Measurements from ENCODE around the gene YY2. TPM values are rescaled to one million over a fixed set of nuclear protein-coding genes. Genes with fewer than 3 reads are reported as not detected.
"Not testable (repeated sequence)": the region's sequence is repeated elsewhere in the genome, so short reads cannot be mapped to it uniquely, and the experiment has no call there.

The YY2 gene
- 0.57 TPM for total RNA-seq
- long read RNA-seq, result 0 reads

DNA sequence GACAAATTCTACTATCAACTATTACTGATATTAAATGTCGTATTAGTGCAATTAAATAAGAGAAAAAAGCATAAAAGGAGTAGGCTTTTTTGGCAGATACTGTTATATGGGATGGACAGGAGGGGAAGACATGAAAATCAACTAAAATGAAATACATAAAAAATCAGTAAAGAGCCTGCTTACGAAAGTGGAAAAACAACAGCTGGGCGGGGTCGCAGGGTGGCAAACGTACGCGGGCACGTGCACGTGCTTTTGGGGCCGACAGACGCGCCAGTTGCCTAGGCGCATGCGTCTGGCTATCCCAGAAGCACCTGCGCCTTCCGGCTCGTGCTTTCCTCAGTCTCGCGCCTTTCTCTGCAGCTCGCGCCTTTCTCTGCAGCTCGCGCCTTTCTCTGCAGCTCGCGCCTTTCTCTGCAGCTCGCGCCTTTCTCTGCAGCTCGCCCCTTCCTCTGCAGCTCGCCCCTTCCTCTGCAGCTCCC is at the start of gene YY2:
YY2 (plus strand) TSS at position 51 of the 479 bp plus-strand sequence. CDS start 498 bp downstream, outside the sequence.
- ATAC-seq (no peak), DNase-seq (no peak)
- intact Hi-C loops (cut with micrococcal nuclease), result no loop called here

GRCh38 chrX:21806691-21807090 is 49.1 kb upstream of the YY2 start:
- ATAC-seq (no peak), DNase-seq (no peak)
- intact Hi-C loops (cut with micrococcal nuclease), result no loop called here

- no peak for DNase-seq
- intact Hi-C loops (cut with micrococcal nuclease), result no loop called here
- ATAC-seq, result no peak
Observed at GRCh38 chrX:21811832-21812231, 44.0 kb upstream of the YY2 start.

DNA sequence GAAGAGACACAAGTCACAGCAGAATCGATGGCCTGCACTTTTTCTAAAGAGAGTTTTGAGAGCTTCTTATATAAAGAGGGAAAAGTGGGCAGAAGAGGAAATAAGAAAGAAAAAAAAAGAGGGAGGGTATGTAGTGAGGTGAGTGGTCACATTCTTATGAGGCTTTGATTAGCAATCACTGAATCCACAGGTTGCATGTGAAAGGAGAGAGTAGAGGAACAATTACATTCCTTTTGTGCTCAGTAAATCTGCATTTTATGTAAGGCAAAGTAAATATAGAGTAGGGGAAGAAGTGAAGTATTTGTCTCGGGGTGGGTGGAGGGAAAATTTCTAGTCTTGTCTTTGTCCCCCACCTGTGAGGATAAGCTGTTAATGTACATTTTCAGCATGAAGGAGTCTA is 43.2 kb upstream of the YY2 start:
- ATAC-seq (no peak), DNase-seq (no peak)
- intact Hi-C loops (cut with micrococcal nuclease), result no loop called here

GRCh38 chrX:21813612-21814368 is 42.0 kb upstream of the YY2 start:
- DNase-seq (no peak), ATAC-seq (no peak)
- intact Hi-C loops (cut with micrococcal nuclease), result no loop called here

GRCh38 chrX:21816136-21816535 is 39.7 kb upstream of the YY2 start:
- ATAC-seq (no peak), DNase-seq (no peak)
- intact Hi-C loops (cut with micrococcal nuclease), result no loop called here

- intact Hi-C loops (cut with micrococcal nuclease); ATAC-seq; DNase-seq: not testable (repeated sequence)
Observed at GRCh38 chrX:21820170-21820569, 35.6 kb upstream of the YY2 start.

DNA sequence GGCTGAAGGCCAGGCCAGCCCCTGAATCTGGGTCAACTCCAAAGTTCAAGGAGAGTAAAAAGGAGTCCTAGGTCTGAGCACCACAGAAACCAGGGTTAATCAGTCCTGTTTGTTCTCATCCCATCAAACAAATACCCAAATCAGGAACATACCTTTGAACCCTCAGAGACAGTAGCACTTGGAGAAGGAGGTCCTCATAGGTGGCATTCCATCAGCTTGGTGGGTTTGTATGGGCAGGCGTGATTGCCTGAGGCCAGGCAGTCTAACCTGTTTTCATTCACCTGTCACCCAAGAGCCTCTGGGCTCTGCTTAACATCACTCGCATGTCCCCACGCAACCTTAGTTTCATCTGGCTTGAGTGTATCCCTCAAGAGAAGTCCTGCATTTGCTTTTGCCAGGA is 33.9 kb upstream of the YY2 start:
- intact Hi-C loops (cut with micrococcal nuclease), result no loop called here
- peak; percentile 84 for ATAC-seq
- DNase-seq, result no peak

GRCh38 chrX:21831496-21831895 is 24.3 kb upstream of the YY2 start:
- ATAC-seq (no peak), DNase-seq (no peak)
- intact Hi-C loops (cut with micrococcal nuclease), result no loop called here

DNA sequence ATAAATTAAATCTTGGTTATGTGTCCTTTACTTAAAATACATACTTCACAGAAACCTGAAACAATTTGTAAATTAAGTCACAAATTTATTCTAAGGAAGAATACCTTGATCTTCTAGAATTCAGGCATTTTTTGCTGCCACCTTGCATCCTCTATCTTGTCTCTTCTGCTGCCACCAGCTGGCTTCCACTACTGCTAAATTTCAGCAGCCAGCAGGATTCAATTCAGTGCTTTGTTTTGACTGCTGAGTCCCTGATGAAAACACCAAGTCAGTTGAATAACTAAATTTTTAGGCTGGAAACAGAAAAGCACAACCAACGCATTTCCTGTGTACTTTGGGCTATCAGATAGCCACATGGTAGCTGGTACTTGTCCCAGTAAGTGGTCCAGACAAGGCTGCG is 18.7 kb upstream of the YY2 start:
- no peak for DNase-seq
- no peak for ATAC-seq
- intact Hi-C loops (cut with micrococcal nuclease), result no loop called here

GRCh38 chrX:21838937-21839333 is 16.9 kb upstream of the YY2 start:
- ATAC-seq (peak; percentile 27), DNase-seq (no peak)
- intact Hi-C loops (cut with micrococcal nuclease), result no loop called here

- intact Hi-C loops (cut with micrococcal nuclease), result no loop called here
- peak; percentile 97 for ATAC-seq
- DNase-seq, result peak; percentile 85
Observed at GRCh38 chrX:21839334-21840192, 16.2 kb upstream of the YY2 start, which contains the start of gene MBTPS2. Gene MBTPS2 (plus strand): TSS chrX:21839617. CDS start chrX:21839735, 118 bp downstream.

GRCh38 chrX:21840193-21840545 is 15.6 kb upstream of the YY2 start:
- no peak for ATAC-seq
- DNase-seq, result no peak
- intact Hi-C loops (cut with micrococcal nuclease), result no loop called here

DNA sequence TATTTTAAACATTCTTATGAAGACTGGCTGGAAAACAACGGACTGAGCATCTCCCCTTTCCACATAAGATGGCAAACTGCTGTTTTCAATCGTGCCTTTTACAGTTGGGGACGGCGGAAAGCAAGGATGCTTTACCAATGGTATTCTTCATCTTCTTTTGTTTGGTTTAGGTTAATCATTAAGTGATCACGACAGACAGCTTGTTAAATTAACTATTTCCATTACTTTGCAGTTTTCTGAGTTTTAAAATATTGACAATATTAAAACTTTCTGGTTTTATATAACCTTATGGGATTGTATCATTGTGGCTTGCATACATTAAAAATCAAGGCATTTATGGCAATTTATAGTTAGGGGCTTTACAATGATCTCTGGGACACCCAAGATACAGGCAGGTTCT is 12.6 kb upstream of the YY2 start:
- intact Hi-C loops (cut with micrococcal nuclease), result no loop called here
- no peak for ATAC-seq
- DNase-seq, result no peak

- intact Hi-C loops (cut with micrococcal nuclease), result no loop called here
- no peak for DNase-seq
- ATAC-seq, result no peak
Observed at GRCh38 chrX:21845096-21845495, 10.7 kb upstream of the YY2 start.

DNA sequence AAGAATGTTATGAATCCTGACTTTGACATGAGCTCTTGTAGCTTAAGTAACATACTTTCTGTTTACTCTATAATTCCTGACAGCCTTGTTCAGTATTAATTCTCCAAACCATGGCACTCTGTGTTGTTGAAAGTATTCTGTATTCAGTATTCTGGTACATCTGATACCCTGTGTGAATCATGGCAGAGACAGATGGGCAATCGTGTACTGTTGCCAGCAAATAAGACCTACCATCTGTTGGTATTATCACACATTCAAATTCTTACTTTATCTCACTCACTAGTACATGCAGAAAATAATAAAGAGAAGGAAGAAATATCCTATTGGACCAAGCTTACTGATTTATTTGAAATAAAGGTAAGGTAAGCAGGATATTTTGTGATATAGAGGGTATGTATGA is 8.4 kb upstream of the YY2 start:
- intact Hi-C loops (cut with micrococcal nuclease), result no loop called here
- DNase-seq (no peak), ATAC-seq (no peak)

GRCh38 chrX:21853578-21853977 is 2.2 kb upstream of the YY2 start:
- DNase-seq (no peak), ATAC-seq (no peak)
- intact Hi-C loops (cut with micrococcal nuclease), result no loop called here

GRCh38 chrX:21856504-21856903 is 717 bp downstream of the YY2 start:
- no peak for DNase-seq
- no peak for ATAC-seq
- intact Hi-C loops (cut with micrococcal nuclease), result no loop called here

GRCh38 chrX:21863241-21863640 is 7.5 kb downstream of the YY2 start:
- DNase-seq (no peak), ATAC-seq (no peak)
- intact Hi-C loops (cut with micrococcal nuclease), result no loop called here

DNA sequence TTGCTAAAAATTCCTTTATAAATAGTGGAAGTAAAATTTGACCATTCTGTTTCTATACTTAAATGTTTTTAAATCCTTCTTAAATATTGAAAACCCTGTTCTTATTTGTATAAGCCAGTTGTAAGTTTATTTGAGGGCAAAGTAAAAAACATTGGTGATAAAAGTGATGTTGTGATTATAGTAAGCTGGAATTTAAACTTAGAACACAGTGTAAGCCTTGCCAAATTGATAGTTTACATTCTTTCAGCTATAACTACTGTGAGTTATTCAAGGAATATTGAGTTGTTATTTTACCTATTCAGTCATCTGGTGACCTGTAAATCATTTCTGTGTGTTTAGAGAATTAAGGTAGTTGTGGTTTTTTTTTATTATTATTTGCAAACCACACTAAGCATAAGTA is 9.6 kb downstream of the YY2 start:
- intact Hi-C loops (cut with micrococcal nuclease), result no loop called here
- ATAC-seq (no peak), DNase-seq (no peak)
